GM13976 (cell line): Measurements from ENCODE around the gene ADAM11.
A peak's percentile ranks its signal among the peaks of the same experiment; 100 is the strongest.
"Not testable (repeated sequence)": the region's sequence is repeated elsewhere in the genome, so short reads cannot be mapped to it uniquely, and the experiment has no call there.

Source experiments
- DNase-seq: peaks from one replicate; pipeline ENCODE4 v3.0.0; 2012; ENCODE audit warnings: low spot score
- in situ Hi-C: fragments of 300-500 bp; cut with MboI; formaldehyde crosslinking; loops from one replicate; pipeline ENCODE4 v1.12.0; 2022; ENCODE audit warnings: low sequenced_read_pairs, mixed read lengths, inconsistent platforms; ENCODE audit not compliant: unreplicated experiment
- TF ChIP-seq, protein P1 (sequence below): IDR thresholded peaks from 2 replicates; pipeline ENCODE4 v1.5.1; 2012; ENCODE audit warnings: borderline replicate concordance, mild to moderate bottlenecking; ENCODE audit not compliant: insufficient read depth; ENCODE audit errors: extremely low read depth, missing control alignments, control extremely low read depth

The ADAM11 gene, protein sequence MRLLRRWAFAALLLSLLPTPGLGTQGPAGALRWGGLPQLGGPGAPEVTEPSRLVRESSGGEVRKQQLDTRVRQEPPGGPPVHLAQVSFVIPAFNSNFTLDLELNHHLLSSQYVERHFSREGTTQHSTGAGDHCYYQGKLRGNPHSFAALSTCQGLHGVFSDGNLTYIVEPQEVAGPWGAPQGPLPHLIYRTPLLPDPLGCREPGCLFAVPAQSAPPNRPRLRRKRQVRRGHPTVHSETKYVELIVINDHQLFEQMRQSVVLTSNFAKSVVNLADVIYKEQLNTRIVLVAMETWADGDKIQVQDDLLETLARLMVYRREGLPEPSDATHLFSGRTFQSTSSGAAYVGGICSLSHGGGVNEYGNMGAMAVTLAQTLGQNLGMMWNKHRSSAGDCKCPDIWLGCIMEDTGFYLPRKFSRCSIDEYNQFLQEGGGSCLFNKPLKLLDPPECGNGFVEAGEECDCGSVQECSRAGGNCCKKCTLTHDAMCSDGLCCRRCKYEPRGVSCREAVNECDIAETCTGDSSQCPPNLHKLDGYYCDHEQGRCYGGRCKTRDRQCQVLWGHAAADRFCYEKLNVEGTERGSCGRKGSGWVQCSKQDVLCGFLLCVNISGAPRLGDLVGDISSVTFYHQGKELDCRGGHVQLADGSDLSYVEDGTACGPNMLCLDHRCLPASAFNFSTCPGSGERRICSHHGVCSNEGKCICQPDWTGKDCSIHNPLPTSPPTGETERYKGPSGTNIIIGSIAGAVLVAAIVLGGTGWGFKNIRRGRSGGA

DNA sequence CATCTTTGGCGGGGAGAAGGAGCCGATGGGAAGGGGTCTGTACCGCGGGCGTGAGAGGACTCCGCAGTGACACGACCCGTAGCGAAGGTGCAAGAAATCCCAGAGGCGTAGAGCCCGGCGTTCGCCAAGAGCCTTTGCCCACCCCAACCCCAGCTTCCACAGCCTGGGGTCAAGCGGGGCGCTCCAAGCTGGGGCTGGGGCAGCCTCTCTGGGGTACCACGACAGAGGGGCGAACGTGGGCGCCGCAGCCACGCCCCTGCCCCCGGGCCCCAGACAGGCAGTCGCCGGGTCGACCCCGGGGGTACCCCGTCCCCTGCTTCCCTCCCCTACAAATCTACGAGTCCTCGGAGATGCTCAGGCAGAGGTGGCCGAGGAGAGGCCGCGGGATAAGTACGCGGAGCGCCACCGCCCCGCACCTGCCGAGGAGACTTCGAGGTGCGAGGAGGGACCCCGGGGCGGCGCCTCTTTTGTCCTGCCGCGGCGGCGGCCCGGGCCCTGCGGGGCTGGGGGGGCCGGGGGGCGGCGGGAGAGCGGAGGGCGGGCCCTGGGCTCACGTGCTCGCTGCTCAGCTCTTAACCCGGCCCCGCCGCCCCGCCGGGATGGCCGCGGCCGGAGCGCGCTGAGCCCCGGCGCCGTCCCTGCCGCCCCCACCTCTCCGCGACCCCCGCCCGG is at the start of gene ADAM11:
Gene ADAM11, plus strand, starts transcription at position 575 of the 672 bp plus-strand sequence. CDS start 212 bp downstream, outside the sequence.
- peak; percentile 67 for DNase-seq
- in situ Hi-C loops = no loop called here
- TF ChIP-seq, protein P1, sequence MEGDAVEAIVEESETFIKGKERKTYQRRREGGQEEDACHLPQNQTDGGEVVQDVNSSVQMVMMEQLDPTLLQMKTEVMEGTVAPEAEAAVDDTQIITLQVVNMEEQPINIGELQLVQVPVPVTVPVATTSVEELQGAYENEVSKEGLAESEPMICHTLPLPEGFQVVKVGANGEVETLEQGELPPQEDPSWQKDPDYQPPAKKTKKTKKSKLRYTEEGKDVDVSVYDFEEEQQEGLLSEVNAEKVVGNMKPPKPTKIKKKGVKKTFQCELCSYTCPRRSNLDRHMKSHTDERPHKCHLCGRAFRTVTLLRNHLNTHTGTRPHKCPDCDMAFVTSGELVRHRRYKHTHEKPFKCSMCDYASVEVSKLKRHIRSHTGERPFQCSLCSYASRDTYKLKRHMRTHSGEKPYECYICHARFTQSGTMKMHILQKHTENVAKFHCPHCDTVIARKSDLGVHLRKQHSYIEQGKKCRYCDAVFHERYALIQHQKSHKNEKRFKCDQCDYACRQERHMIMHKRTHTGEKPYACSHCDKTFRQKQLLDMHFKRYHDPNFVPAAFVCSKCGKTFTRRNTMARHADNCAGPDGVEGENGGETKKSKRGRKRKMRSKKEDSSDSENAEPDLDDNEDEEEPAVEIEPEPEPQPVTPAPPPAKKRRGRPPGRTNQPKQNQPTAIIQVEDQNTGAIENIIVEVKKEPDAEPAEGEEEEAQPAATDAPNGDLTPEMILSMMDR = no peak

DNA sequence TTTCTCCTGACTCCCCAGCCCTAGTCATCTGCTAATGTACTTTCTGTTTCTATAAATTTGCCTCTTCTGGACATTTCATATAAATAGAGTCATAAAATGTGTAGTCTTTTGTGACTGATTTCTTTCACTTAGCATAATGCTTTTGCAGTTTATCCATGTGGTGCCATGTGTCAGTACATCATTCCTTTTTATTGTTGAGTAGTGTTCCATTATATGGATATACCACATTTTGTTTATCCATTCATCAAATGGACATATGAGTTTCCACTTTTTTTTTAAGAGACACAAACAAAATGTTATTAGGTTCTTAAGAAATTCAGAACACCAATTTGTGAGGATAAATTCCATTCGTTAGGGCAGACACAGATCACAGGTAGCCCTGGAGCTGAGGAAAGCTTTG is 39.3 kb upstream of the ADAM11 start:
- DNase-seq = no peak
- TF ChIP-seq, protein P1 = no peak
- in situ Hi-C loops = no loop called here

GRCh38 chr17:44722254-44722653 is 36.5 kb upstream of the ADAM11 start:
- DNase-seq = no peak
- TF ChIP-seq, protein P1 = no peak
- in situ Hi-C loops = no loop called here

- DNase-seq, in situ Hi-C loops: not testable (repeated sequence)
Observed at GRCh38 chr17:44726121-44726520, 32.7 kb upstream of the ADAM11 start.

DNA sequence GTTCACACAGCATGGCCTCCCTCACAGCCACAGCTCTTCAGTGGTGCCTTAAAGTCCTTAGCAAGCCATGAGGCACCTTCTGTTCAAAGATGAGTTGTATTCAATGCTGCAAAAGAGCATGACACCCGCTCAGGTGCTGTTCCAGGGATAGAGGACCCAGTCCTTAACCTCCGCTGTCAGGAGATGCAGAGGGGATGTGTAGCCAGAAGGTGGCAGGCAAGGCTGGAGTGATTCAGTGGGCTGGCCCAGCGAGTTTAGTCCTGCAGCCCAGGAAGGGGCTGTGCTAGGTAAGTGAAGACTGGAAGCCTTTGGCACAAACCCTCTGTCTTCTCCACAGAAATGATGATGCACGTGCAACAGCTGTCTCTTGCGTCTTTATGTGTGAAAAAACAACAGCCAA is 25.0 kb upstream of the ADAM11 start:
- in situ Hi-C loops = no loop called here
- DNase-seq = no peak
- TF ChIP-seq, protein P1 = no peak

- DNase-seq = no peak
- TF ChIP-seq, protein P1 = no peak
- in situ Hi-C loops = no loop called here
Observed at GRCh38 chr17:44734272-44734671, 24.5 kb upstream of the ADAM11 start.

GRCh38 chr17:44736551-44737240 is 22.1 kb upstream of the ADAM11 start:
- DNase-seq = no peak
- in situ Hi-C loops = no loop called here
- TF ChIP-seq, protein P1 = no peak
